Fibroblast of lung (primary cell): ENCODE results near the gene LMF1.
"Not testable (repeated sequence)": the region's sequence is repeated elsewhere in the genome, so short reads cannot be mapped to it uniquely, and the experiment has no call there.

ENCODE experiments used
- EZH2 ChIP-seq: IDR thresholded peaks from 2 replicates; pipeline ENCODE4 v1.5.1; 2012; ENCODE audit warnings: low read length, control low read depth, mild to moderate bottlenecking; ENCODE audit errors: missing control alignments
- TF ChIP-seq, protein P1 (sequence below), 2 donors: IDR thresholded peaks in 1 of 2; conservative IDR thresholded peaks in 1 of 2; 1 replicate in 1 of 2; 2 replicates in 1 of 2; pipeline ENCODE4 v1.5.1; 2011 to 2012; ENCODE audit warnings: low read length in 2 of 2, control low read depth in 1 of 2, inconsistent platforms in 1 of 2, low read depth in 1 of 2, mild to moderate bottlenecking in 1 of 2

DNA sequence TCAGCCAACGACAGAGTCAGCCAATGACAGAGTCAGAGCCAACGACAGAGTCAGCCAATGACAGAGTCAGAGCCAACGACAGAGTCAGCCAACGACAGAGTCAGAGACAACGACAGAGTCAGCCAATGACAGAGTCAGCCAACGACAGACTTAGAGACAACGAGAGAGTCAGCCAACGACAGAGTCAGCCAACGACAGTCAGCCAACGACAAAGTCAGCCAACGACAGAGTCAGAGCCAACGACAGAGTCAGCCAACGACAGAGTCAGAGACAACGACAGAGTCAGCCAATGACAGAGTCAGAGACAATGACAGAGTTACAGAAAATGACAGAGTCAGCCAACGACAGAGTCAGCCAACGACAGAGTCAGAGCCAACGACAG lies 22.9 kb downstream of the LMF1 start:
- TF ChIP-seq, protein P1, sequence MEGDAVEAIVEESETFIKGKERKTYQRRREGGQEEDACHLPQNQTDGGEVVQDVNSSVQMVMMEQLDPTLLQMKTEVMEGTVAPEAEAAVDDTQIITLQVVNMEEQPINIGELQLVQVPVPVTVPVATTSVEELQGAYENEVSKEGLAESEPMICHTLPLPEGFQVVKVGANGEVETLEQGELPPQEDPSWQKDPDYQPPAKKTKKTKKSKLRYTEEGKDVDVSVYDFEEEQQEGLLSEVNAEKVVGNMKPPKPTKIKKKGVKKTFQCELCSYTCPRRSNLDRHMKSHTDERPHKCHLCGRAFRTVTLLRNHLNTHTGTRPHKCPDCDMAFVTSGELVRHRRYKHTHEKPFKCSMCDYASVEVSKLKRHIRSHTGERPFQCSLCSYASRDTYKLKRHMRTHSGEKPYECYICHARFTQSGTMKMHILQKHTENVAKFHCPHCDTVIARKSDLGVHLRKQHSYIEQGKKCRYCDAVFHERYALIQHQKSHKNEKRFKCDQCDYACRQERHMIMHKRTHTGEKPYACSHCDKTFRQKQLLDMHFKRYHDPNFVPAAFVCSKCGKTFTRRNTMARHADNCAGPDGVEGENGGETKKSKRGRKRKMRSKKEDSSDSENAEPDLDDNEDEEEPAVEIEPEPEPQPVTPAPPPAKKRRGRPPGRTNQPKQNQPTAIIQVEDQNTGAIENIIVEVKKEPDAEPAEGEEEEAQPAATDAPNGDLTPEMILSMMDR (conservative IDR thresholded peaks at IDR 0.05 in 1 of 2, IDR thresholded peaks at IDR 0.05 in 1 of 2; ENCODE audit: low read depth in 1 of 2, low read length in 2 of 2), result not testable (repeated sequence)
- not testable (repeated sequence) for TF ChIP-seq EZH2
